ENCODE results near the gene PRKCE. TPM values are rescaled to one million over a fixed set of nuclear protein-coding genes. Genes with fewer than 3 reads are reported as not detected.

The PRKCE gene
- total and polyA plus RNA-seq, 4 donors, result 2.5 to 38.6 (median 5.8) TPM

DNA sequence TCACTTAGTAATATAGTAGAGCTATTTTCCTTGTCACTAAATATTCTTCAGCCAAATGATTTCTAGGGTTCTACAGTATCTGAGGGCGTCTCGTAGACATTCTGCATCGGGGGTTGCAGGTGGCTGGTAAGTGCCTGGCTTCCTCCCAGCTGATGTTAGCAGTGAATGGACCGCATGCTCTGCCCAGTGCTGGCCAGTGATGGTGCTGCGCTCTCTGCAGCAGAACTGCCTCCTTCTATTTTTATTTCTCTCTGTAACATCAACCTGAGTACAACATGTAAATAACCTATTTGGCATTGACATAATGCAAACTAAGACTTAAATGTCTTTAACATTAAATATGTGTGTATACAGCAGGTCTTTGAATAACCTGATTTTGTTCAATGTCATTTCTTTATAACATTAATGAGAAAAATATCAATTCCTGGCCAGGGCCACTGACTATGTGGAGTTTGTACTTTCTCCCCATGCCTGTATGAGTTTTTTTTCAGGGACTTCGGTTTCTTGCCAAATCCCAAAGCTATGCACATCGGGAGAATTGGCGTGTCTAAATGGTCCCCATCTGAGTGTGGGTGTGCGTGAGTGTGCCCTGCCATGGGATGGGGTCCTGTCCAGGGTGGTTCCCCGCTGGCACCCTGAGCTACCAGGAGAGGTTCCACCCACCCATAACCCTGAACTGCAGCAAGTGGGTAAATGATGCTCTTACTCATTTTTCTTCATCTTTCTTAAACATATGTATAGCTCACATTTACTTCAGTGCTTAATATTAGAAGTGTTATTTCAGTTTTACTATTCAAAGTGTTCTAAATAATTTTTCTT, 367.5 kb downstream of the PRKCE start (continued):
- TF ChIP-seq, protein P1, sequence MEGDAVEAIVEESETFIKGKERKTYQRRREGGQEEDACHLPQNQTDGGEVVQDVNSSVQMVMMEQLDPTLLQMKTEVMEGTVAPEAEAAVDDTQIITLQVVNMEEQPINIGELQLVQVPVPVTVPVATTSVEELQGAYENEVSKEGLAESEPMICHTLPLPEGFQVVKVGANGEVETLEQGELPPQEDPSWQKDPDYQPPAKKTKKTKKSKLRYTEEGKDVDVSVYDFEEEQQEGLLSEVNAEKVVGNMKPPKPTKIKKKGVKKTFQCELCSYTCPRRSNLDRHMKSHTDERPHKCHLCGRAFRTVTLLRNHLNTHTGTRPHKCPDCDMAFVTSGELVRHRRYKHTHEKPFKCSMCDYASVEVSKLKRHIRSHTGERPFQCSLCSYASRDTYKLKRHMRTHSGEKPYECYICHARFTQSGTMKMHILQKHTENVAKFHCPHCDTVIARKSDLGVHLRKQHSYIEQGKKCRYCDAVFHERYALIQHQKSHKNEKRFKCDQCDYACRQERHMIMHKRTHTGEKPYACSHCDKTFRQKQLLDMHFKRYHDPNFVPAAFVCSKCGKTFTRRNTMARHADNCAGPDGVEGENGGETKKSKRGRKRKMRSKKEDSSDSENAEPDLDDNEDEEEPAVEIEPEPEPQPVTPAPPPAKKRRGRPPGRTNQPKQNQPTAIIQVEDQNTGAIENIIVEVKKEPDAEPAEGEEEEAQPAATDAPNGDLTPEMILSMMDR (IDR thresholded peaks at IDR 0.05; ENCODE audit: low read depth, low read length, missing input control), result no peak
- TF ChIP-seq EGR1 (IDR thresholded peaks at IDR 0.05; ENCODE audit: low read depth in 2 of 2), result no peak
- no peak for TF ChIP-seq TAF1 (conservative IDR thresholded peaks at IDR 0.05)
- TF ChIP-seq JUND (IDR thresholded peaks at IDR 0.05), result no peak
- no peak for TF ChIP-seq SP1 (IDR thresholded peaks at IDR 0.05)

DNA sequence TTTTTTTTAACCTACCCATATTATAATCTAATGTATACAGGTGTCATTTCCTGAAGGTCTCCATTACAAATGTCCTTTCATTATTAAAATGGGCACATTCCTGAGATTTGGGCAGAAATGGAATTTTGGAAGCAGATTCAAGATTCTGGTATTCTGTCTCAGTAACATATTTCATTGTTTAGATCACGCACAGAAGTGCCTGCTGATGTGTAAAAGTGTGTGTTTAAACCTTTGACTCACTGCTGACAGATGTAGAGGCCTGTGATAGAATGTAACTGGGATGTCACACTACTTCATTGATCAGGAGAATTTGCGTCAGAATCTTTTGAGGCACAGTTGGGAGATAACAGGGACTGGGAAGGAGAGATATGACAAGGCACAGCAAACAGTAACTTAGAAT, 368.9 kb downstream of the PRKCE start:
- H3K27ac ChIP-seq (ENCODE audit: low read depth in 1 of 2, low read length in 2 of 2), result no peak overlapping the region
- no peak for TF ChIP-seq YY1 (IDR thresholded peaks at IDR 0.05)
- no peak for TF ChIP-seq RXRA (IDR thresholded peaks at IDR 0.05)
- TF ChIP-seq RAD21 (IDR thresholded peaks at IDR 0.05), result no peak
- H3K9ac ChIP-seq (ENCODE audit: low read depth in 1 of 2, low read length in 2 of 2), result no peak overlapping the region
- no peak overlapping the region for H3K4me3 ChIP-seq (ENCODE audit: low read depth in 1 of 3, low read length in 3 of 3)
- no peaks in the 10 kb centered on the region for H3K9me3 ChIP-seq (ENCODE audit: control insufficient read depth in 4 of 4, low read length in 3 of 4)
- DNase-seq (ENCODE audit: low spot score), result no peak
- peaks cover 1 to 10% (median 5%) of the 10 kb centered on the region in 4 donors for H3K4me1 ChIP-seq (ENCODE audit: control insufficient read depth in 4 of 4, insufficient read depth in 4 of 4, low read length in 3 of 4)
- WGBS, result over 99% methylated on average over 2 of the region's 2 CpGs
- H3K27me3 ChIP-seq (ENCODE audit: control insufficient read depth in 4 of 4, insufficient read depth in 4 of 4, low read length in 3 of 4), result no peaks in the 10 kb centered on the region
- peaks cover 0 to 4% (median 0%) of the 10 kb centered on the region in 4 donors for H3K36me3 ChIP-seq (ENCODE audit: control insufficient read depth in 4 of 4, insufficient read depth in 3 of 4, low read depth in 1 of 4, low read length in 3 of 4)

DNA sequence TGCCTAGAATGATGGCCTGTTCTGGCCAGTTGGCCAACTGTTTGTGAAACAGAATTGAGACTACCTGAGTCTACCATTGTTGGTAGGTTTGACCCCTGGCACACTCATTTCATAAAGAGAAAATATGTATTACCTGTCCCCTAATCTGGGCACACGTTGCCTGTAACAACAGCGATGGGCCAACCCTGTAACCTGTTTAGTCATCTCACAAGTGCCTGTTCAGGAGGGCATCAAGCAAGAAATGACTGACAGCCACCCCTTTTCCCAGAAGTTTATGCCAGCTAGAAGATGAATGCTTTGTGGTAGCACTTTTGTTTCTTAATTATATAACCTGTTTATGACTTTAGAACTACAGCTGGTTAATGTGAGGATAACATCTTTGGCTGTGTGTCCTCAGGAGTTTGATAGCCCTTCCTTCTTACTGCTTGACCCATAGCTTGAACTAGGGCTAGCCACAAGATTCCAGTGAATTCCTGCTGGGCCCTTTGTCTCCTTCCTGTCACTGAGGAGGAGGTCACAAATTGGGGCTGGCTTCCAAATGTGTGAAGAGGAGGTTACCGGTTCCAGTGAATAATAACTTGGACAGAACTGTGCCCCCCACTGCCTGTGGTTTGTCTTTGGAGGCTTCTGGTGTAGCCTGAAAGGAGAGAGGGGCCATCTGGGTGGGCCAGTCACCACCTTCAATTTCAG, 371.8 kb downstream of the PRKCE start:
- Histone ChIP-seq H3K36me3 (ENCODE audit: control insufficient read depth in 4 of 4, insufficient read depth in 3 of 4, low read depth in 1 of 4, low read length in 3 of 4) (peaks cover 0 to 3% (median under 1%) of the 10 kb centered on the region in 4 donors), H3K27me3 (ENCODE audit: control insufficient read depth in 4 of 4, insufficient read depth in 4 of 4, low read length in 3 of 4) (no peaks in the 10 kb centered on the region), H3K4me1 (ENCODE audit: control insufficient read depth in 4 of 4, insufficient read depth in 4 of 4, low read length in 3 of 4) (peaks cover 0 to 8% (median 4%) of the 10 kb centered on the region in 4 donors), H3K9me3 (ENCODE audit: control insufficient read depth in 4 of 4, low read length in 3 of 4) (no peaks in the 10 kb centered on the region), H3K27ac (ENCODE audit: low read depth in 1 of 2, low read length in 2 of 2) (no peak overlapping the region), H3K9ac (ENCODE audit: low read depth in 1 of 2, low read length in 2 of 2) (no peak overlapping the region), H3K4me3 (ENCODE audit: low read depth in 1 of 3, low read length in 3 of 3) (no peak overlapping the region)
- TF ChIP-seq NR2F2 (IDR thresholded peaks at IDR 0.05), result peak; percentile 28
- TF ChIP-seq YY1 (IDR thresholded peaks at IDR 0.05), result no peak
- 89% methylated on average over 3 of the region's 3 CpGs for whole genome bisulfite sequencing
- DNase-seq (ENCODE audit: low spot score), result peak; percentile 10

DNA sequence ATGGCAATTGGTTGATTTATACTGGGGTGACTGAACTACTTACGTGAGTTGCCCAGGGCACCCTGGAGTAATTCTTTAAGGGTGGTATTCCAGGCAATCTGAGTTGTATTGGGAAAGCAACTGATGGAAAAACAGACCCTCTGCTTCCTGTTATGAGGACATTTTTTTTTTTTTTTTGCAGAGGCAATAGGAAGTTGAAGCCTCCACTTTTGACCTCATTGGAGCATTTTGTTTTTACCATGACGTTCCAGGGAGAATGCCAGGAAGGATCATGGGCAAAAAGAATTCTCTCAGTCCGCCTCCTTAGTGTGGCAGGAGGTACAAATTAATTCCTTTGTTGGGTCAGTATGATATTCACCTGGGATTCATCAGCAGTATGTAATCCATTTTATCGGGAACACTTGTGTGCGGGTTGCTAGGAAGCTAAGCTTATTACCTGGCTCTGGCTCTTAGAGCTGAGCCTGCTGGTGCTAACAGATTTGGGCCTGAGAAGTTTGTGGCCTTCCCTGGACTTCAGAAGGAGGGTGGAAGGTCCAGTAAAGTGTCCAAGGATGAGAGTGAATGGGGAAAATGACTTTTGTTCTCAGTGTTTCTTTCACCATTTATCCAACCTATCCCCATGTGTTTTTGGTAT, 372.8 kb downstream of the PRKCE start:
- WGBS, result 89% methylated on average over 5 of the region's 5 CpGs
- DNase-seq (ENCODE audit: low spot score), result no peak
- no peaks in the 10 kb centered on the region for H3K27me3 ChIP-seq (ENCODE audit: control insufficient read depth in 4 of 4, insufficient read depth in 4 of 4, low read length in 3 of 4)
- no peak overlapping the region for H3K27ac ChIP-seq (ENCODE audit: low read depth in 1 of 2, low read length in 2 of 2)
- peaks cover 0 to 3% (median under 1%) of the 10 kb centered on the region in 4 donors for H3K36me3 ChIP-seq (ENCODE audit: control insufficient read depth in 4 of 4, insufficient read depth in 3 of 4, low read depth in 1 of 4, low read length in 3 of 4)
- no peak overlapping the region for H3K4me3 ChIP-seq (ENCODE audit: low read depth in 1 of 3, low read length in 3 of 3)
- no peak overlapping the region for H3K9ac ChIP-seq (ENCODE audit: low read depth in 1 of 2, low read length in 2 of 2)
- no peaks in the 10 kb centered on the region for H3K9me3 ChIP-seq (ENCODE audit: control insufficient read depth in 4 of 4, low read length in 3 of 4)
- H3K4me1 ChIP-seq (ENCODE audit: control insufficient read depth in 4 of 4, insufficient read depth in 4 of 4, low read length in 3 of 4), result peaks cover 0 to 2% (median under 1%) of the 10 kb centered on the region in 4 donors
- TF ChIP-seq, protein P2, sequence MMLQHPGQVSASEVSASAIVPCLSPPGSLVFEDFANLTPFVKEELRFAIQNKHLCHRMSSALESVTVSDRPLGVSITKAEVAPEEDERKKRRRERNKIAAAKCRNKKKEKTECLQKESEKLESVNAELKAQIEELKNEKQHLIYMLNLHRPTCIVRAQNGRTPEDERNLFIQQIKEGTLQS (IDR thresholded peaks at IDR 0.05), result no peak
- TF ChIP-seq JUND (IDR thresholded peaks at IDR 0.05), result no peak
- TF ChIP-seq FOXA1 (IDR thresholded peaks at IDR 0.05), result no peak
- TF ChIP-seq, protein P1 (IDR thresholded peaks at IDR 0.05; ENCODE audit: low read depth, low read length, missing input control), result no peak
- TF ChIP-seq SP1 (IDR thresholded peaks at IDR 0.05), result no peak
- TF ChIP-seq TAF1 (conservative IDR thresholded peaks at IDR 0.05), result no peak
- TF ChIP-seq RXRA (IDR thresholded peaks at IDR 0.05), result no peak
- TF ChIP-seq, protein P3, sequence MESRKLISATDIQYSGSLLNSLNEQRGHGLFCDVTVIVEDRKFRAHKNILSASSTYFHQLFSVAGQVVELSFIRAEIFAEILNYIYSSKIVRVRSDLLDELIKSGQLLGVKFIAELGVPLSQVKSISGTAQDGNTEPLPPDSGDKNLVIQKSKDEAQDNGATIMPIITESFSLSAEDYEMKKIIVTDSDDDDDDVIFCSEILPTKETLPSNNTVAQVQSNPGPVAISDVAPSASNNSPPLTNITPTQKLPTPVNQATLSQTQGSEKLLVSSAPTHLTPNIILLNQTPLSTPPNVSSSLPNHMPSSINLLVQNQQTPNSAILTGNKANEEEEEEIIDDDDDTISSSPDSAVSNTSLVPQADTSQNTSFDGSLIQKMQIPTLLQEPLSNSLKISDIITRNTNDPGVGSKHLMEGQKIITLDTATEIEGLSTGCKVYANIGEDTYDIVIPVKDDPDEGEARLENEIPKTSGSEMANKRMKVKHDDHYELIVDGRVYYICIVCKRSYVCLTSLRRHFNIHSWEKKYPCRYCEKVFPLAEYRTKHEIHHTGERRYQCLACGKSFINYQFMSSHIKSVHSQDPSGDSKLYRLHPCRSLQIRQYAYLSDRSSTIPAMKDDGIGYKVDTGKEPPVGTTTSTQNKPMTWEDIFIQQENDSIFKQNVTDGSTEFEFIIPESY (IDR thresholded peaks at IDR 0.05), result no peak
- no peak for TF ChIP-seq HNF4G (IDR thresholded peaks at IDR 0.05)
- no peak for TF ChIP-seq YY1 (IDR thresholded peaks at IDR 0.05)
- no peak for TF ChIP-seq RAD21 (IDR thresholded peaks at IDR 0.05)
- TF ChIP-seq EGR1 (IDR thresholded peaks at IDR 0.05; ENCODE audit: low read depth in 2 of 2), result no peak
- TF ChIP-seq FOXA2 (IDR thresholded peaks at IDR 0.05), result no peak

Measured in liver (tissue), 9 donors.